ENCODE results near the gene SGCA. TPM values are rescaled to one million over a fixed set of nuclear protein-coding genes. Genes with fewer than 3 reads are reported as not detected.
A peak's percentile ranks its signal among the peaks of the same experiment; 100 is the strongest.

SGCA gene
- total RNA-seq, 1 experiment from 2014 or later: not detected

DNA sequence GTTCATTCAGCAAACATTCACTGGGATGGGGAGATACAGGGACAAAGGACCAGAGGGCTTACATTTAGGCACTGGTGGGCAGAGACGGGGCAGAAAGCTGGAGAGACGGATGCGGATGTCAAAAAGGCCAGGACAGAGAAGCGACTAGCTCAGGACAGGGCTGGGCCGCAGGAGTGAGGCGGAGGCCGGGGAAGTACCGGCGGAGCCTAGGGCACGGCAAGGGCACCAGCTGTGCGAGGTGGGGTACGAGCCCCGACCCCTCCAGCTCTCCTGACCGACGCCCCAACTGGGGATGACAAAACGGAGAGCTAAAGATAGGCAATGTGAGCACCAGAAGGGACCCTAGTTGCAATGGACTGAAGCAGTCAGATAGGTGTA, 3.9 kb upstream of the SGCA start:
- no peaks in the 10 kb centered on the region for H4K20me1 ChIP-seq (ENCODE audit: insufficient read depth)
- intact Hi-C loops (cut with micrococcal nuclease; ENCODE audit: unreplicated experiment): loop anchor here (1.0 to 2.0 kb wide), 2 partner anchors 21 to 68 kb away; no protein-coding TSS in a partner anchor
- H3K27ac ChIP-seq: no peak overlapping the region
- no peaks in the 10 kb centered on the region for H3K79me2 ChIP-seq (ENCODE audit: low read depth)
- H3K9me3 ChIP-seq (ENCODE audit: insufficient read depth, low read depth): no peaks in the 10 kb centered on the region
- no peaks in the 10 kb centered on the region for H3K27me3 ChIP-seq (ENCODE audit: insufficient read depth, low read depth)
- no peak for DNase-seq
- H3K9me2 ChIP-seq (ENCODE audit: insufficient read depth): no peaks in the 10 kb centered on the region
- H3K4me3 ChIP-seq: 0 out of 2 replicates have a peak overlapping the region, but pooled peaks have one; percentile 59
- H3K36me3 ChIP-seq (ENCODE audit: low read depth): no peaks in the 10 kb centered on the region
- POLR2A ChIA-PET (ENCODE audit: unreplicated experiment): interaction anchor here (0.7 kb wide), 1 partner anchor 17 kb away, joined by 6 read pairs; no protein-coding TSS in a partner anchor
- peaks cover 8% of the 10 kb centered on the region; the same call in 1 of the 2 replicates for H3F3A ChIP-seq (ENCODE audit: insufficient read depth, low read depth)
- no peak for TF ChIP-seq EZH2 (IDR thresholded peaks at IDR 0.05; ENCODE audit: low read depth)
- TF ChIP-seq, protein P1, sequence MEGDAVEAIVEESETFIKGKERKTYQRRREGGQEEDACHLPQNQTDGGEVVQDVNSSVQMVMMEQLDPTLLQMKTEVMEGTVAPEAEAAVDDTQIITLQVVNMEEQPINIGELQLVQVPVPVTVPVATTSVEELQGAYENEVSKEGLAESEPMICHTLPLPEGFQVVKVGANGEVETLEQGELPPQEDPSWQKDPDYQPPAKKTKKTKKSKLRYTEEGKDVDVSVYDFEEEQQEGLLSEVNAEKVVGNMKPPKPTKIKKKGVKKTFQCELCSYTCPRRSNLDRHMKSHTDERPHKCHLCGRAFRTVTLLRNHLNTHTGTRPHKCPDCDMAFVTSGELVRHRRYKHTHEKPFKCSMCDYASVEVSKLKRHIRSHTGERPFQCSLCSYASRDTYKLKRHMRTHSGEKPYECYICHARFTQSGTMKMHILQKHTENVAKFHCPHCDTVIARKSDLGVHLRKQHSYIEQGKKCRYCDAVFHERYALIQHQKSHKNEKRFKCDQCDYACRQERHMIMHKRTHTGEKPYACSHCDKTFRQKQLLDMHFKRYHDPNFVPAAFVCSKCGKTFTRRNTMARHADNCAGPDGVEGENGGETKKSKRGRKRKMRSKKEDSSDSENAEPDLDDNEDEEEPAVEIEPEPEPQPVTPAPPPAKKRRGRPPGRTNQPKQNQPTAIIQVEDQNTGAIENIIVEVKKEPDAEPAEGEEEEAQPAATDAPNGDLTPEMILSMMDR (conservative IDR thresholded peaks at IDR 0.05): no peak
- peak overlapping the region; percentile 87 for H3K4me2 ChIP-seq
- no peak overlapping the region; the same call in 1 of the 2 replicates for H2AFZ ChIP-seq
- CTCF ChIA-PET: no interaction called here
- peaks cover 5% of the 10 kb centered on the region for H3K4me1 ChIP-seq (replicated peaks; ENCODE audit: insufficient read depth)
- BruUV-seq (replicated peaks): no TSS peak

DNA sequence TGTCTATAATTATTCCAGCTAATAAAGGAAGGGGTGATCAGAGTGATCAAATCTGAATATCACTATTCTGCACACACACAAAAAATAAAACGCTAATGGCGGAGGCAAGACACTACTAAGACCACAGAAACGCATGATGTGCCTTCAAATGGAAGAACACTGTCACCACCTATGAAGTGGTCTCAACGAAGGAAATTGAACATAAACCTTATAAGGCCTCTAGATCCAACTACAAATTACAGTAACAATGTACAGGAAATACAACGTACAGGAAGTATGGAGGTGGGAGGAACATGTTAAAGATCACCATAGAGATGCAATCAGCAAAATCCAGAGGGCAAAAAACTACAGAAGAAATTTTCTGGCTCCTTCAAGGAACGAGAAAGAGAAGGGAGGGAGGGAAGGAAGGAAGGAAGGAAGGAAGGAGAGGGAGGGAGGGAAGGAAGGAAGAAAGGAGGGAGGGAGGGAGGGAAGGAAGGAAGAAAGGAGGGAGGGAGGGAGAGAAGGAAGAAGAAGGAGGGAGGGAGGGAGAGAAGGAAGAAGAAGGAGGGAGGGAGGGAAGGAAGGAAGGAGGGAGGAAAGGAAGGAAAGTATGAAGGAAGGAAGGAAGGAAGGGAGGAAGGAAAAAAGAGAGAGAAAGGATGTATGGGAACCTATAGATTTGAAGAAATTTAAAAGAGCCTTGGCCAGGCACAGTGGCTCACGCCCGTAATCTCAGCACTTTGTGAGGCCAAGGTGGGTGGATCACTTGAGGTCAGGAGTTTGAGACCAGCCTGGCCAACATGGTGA, 3.1 kb upstream of the SGCA start:
- BruUV-seq (replicated peaks): no TSS peak
- H3K36me3 ChIP-seq (ENCODE audit: low read depth): no peaks in the 10 kb centered on the region
- intact Hi-C loops (cut with micrococcal nuclease; ENCODE audit: unreplicated experiment): no loop called here
- DNase-seq: no peak
- no peak overlapping the region for H3K27ac ChIP-seq
- H3F3A ChIP-seq (ENCODE audit: insufficient read depth, low read depth): peaks cover 8% of the 10 kb centered on the region; the same call in 1 of the 2 replicates
- H3K9me2 ChIP-seq (ENCODE audit: insufficient read depth): no peaks in the 10 kb centered on the region
- H3K27me3 ChIP-seq (ENCODE audit: insufficient read depth, low read depth): no peaks in the 10 kb centered on the region
- no peak for TF ChIP-seq EZH2 (IDR thresholded peaks at IDR 0.05; ENCODE audit: low read depth)
- TF ChIP-seq, protein P1 (conservative IDR thresholded peaks at IDR 0.05): no peak
- no peaks in the 10 kb centered on the region for H3K79me2 ChIP-seq (ENCODE audit: low read depth)
- peaks cover 5% of the 10 kb centered on the region for H3K4me1 ChIP-seq (replicated peaks; ENCODE audit: insufficient read depth)
- H3K9me3 ChIP-seq (ENCODE audit: insufficient read depth, low read depth): no peaks in the 10 kb centered on the region
- ChIA-PET CTCF (no interaction called here), POLR2A (ENCODE audit: unreplicated experiment) (interaction anchor here (0.7 kb wide), 1 partner anchor 18 kb away, joined by 6 read pairs; no protein-coding TSS in a partner anchor)
- no peak overlapping the region for H3K4me3 ChIP-seq
- H4K20me1 ChIP-seq (ENCODE audit: insufficient read depth): no peaks in the 10 kb centered on the region
- no peak overlapping the region for H3K4me2 ChIP-seq
- no peak overlapping the region for H2AFZ ChIP-seq

DNA sequence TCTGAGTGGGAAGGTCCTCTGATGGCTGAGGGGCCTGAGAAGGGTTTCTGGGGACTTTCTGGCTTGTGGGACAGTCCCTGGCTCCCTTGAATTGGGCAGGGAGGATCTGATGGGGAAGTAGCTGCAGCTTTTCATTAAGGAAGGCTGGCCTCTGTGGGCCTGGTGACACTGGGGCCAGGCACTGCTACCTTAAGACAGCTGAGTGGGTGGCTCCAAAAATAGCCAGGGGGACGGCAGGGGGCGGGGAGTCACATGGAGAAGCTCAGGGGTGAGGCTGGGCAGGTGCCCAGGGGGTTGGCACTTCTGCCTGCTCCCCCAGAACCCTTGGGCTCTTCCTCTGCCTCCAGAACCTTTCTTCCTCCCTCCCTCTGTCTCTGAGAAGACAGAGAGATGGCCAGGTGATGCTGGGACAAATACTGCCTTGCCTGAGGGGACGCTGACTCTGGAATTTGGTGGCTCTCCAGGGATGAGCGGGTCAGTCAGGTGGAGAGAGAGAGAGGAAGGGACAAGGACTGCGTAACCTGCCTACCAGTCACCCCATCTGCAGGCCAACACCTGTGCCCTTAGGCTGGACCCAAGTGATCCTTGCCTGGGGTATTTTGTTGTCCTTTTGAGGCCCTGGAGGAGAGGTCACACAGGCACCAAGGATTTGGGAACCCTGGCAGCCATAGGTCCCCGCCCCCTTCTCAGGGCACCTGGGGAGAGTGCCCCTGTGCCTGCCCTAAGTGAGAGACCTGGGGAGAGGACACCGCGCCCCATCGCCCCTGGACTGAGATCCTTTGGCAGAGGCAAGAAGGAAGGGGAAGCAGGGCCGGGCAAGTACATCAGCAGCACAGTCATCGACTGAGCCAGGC, 1.7 kb upstream of the SGCA start:
- TF ChIP-seq EZH2 (IDR thresholded peaks at IDR 0.05; ENCODE audit: low read depth): no peak
- TF ChIP-seq, protein P1 (conservative IDR thresholded peaks at IDR 0.05): no peak
- POLR2A ChIA-PET (ENCODE audit: unreplicated experiment): interaction anchor here (0.7 kb wide), 1 partner anchor 36 kb away, joined by 4 read pairs; no protein-coding TSS in a partner anchor
- Histone ChIP-seq H4K20me1 (ENCODE audit: insufficient read depth) (no peaks in the 10 kb centered on the region), H2AFZ (no peak overlapping the region), H3K36me3 (ENCODE audit: low read depth) (no peaks in the 10 kb centered on the region), H3K27ac (no peak overlapping the region), H3K9me2 (ENCODE audit: insufficient read depth) (no peaks in the 10 kb centered on the region), H3K4me2 (no peak overlapping the region), H3K27me3 (ENCODE audit: insufficient read depth, low read depth) (no peaks in the 10 kb centered on the region), H3K4me3 (no peak overlapping the region), H3K4me1 (replicated peaks; ENCODE audit: insufficient read depth) (peaks cover 5% of the 10 kb centered on the region), H3K79me2 (ENCODE audit: low read depth) (no peaks in the 10 kb centered on the region), H3F3A (ENCODE audit: insufficient read depth, low read depth) (peaks cover 8% of the 10 kb centered on the region; the same call in 1 of the 2 replicates), H3K9me3 (ENCODE audit: insufficient read depth, low read depth) (no peaks in the 10 kb centered on the region)
- BruUV-seq (replicated peaks): no TSS peak
- DNase-seq: no peak
- intact Hi-C loops (cut with micrococcal nuclease; ENCODE audit: unreplicated experiment): no loop called here
- CTCF ChIA-PET: interaction anchor here (0.6 to 0.7 kb wide), 2 partner anchors 35 to 49 kb away, joined by 3 to 9 read pairs; no protein-coding TSS in a partner anchor

Data from PC-9 (cell line).